Endothelial cell of umbilical vein (primary cell): Measurements from ENCODE around the gene SCAI. TPM values are rescaled to one million over a fixed set of nuclear protein-coding genes. Genes with fewer than 3 reads are reported as not detected.

Experiments
- BruUV-seq: library from RNA; stranded (reverse); fragments of 400-500 nt; replicated peaks from 2 replicates; lab custom pipeline; 2021; lab: Mats Ljungman, UMichigan
- CTCF ChIA-PET: fragments of 300-600, 350-600 bp; sonication (Branson Sonifier 250); formaldehyde crosslinking; loops from one replicate; lab custom pipeline; 2021; ENCODE audit warnings: antibody characterized with exemption, inconsistent platforms; lab: Charles Lee
- POLR2A ChIA-PET: fragments of 300-600, 350-600 bp; sonication (Branson Sonifier 250); formaldehyde crosslinking; loops from one replicate; lab custom pipeline; 2021; ENCODE audit warnings: antibody characterized with exemption, inconsistent platforms; lab: Charles Lee
- DNase-seq: peaks from one replicate; pipeline ENCODE4 v3.0.0-alpha.2; 2011; ENCODE audit warnings: low read depth, low spot score
- FAIRE-seq: peaks from 2 replicates; lab custom pipeline; 2011; peaks lifted over from hg19 to GRCh38; lab: Jason Lieb, UNC
- H2AFZ ChIP-seq: 2 replicates; pipeline ENCODE4 v1.6.0; 2012; ENCODE audit warnings: low read depth, low read length, control low read depth, inconsistent platforms
- H3K27ac ChIP-seq: 2 replicates; pipeline ENCODE4 v1.5.1; 2011; ENCODE audit warnings: low read depth, mild to moderate bottlenecking, control low read depth, low read length, moderate library complexity; ENCODE audit not compliant: insufficient read depth
- H3K27me3 ChIP-seq, 2 experiments: 2 replicates each; pipeline versions ENCODE4 v1.6.0 to v1.6.1; 2011; ENCODE audit warnings: low read length in 2 of 2, mixed read lengths in 1 of 2; ENCODE audit not compliant: control insufficient read depth in 2 of 2, insufficient read depth in 2 of 2
- H3K36me3 ChIP-seq, 2 experiments: 2 replicates in 1 of 2; 3 replicates in 1 of 2; pipeline ENCODE4 v1.5.1; 2011; ENCODE audit warnings: low read length in 2 of 2, mild to moderate bottlenecking in 1 of 2, moderate library complexity in 1 of 2; ENCODE audit not compliant: control insufficient read depth in 2 of 2, insufficient read depth in 2 of 2; ENCODE audit errors: extremely low read depth in 1 of 2
- H3K4me1 ChIP-seq: 3 replicates; pipeline ENCODE4 v1.5.1; 2011; ENCODE audit warnings: mild to moderate bottlenecking, low read length; ENCODE audit not compliant: control insufficient read depth, insufficient read depth; ENCODE audit errors: extremely low read depth
- H3K4me2 ChIP-seq: 2 replicates; pipeline ENCODE4 v1.6.1; 2011; ENCODE audit warnings: low read length, control low read depth, mixed read lengths; ENCODE audit not compliant: insufficient read depth
- H3K4me3 ChIP-seq, 3 experiments: fragments of 200-600 bp in 1 of 3; sonication (generic), shearing (Covaris generic) in 1 of 3; replicated peaks in 1 of 3; 2 replicates each; pipeline ENCODE4 v1.5.1; 2011 to 2016; ENCODE audit warnings: control low read depth in 3 of 3, low read length in 3 of 3, mild to moderate bottlenecking in 2 of 3, inconsistent platforms in 1 of 3, low read depth in 1 of 3, moderate library complexity in 1 of 3; ENCODE audit not compliant: insufficient read depth in 1 of 3
- H3K79me2 ChIP-seq: 2 replicates; pipeline ENCODE4 v1.6.0; 2012; ENCODE audit warnings: low read length, inconsistent platforms; ENCODE audit not compliant: control insufficient read depth, insufficient read depth
- H3K9ac ChIP-seq: replicated peaks from 2 replicates; pipeline ENCODE3; 2011; ENCODE audit warnings: low read length, control low read depth; ENCODE audit not compliant: insufficient read depth; ENCODE audit errors: extremely low read depth
- H3K9me1 ChIP-seq: replicated peaks from 3 replicates; pipeline ENCODE4 v1.6.0; 2011; ENCODE audit warnings: mild to moderate bottlenecking, low read length; ENCODE audit not compliant: control insufficient read depth, insufficient read depth; ENCODE audit errors: extremely low read depth
- H3K9me3 ChIP-seq: replicated peaks from 2 replicates; pipeline ENCODE4 v1.5.1; 2012; ENCODE audit warnings: low read length, inconsistent platforms; ENCODE audit not compliant: control insufficient read depth, insufficient read depth
- H4K20me1 ChIP-seq: replicated peaks from 2 replicates; pipeline ENCODE3; 2011; ENCODE audit warnings: mild to moderate bottlenecking, low read length; ENCODE audit not compliant: control insufficient read depth, insufficient read depth; ENCODE audit errors: extremely low read depth
- CTCF ChIP-seq, 2 donors: IDR thresholded peaks; 1 replicate in 1 of 2; 2 replicates in 1 of 2; pipeline ENCODE4 v1.5.1; 2011; ENCODE audit warnings: low read length in 2 of 2, mild to moderate bottlenecking in 2 of 2, moderate library complexity in 2 of 2, control low read depth in 1 of 2, inconsistent platforms in 1 of 2, low read depth in 1 of 2; ENCODE audit not compliant: insufficient read depth in 1 of 2; ENCODE audit errors: extremely low read depth in 1 of 2
- EZH2 ChIP-seq: IDR thresholded peaks from 2 replicates; pipeline ENCODE4 v1.6.1; 2012; ENCODE audit warnings: borderline replicate concordance, low read depth, mild to moderate bottlenecking, moderate library complexity, low read length, inconsistent platforms; ENCODE audit not compliant: severe bottlenecking
- FOS ChIP-seq: IDR thresholded peaks from 2 replicates; pipeline ENCODE4 v1.6.1; 2011; ENCODE audit warnings: mild to moderate bottlenecking, low read length, moderate library complexity, borderline replicate concordance; ENCODE audit not compliant: insufficient read depth
- GATA2 ChIP-seq: IDR thresholded peaks from 2 replicates; pipeline ENCODE4 v1.7.0; 2011; ENCODE audit warnings: low read depth, mild to moderate bottlenecking, moderate library complexity, mixed read lengths, low read length; ENCODE audit not compliant: insufficient read length, insufficient read depth
- JUN ChIP-seq: IDR thresholded peaks from 2 replicates; pipeline ENCODE4 v1.6.1; 2011; ENCODE audit warnings: borderline replicate concordance, low read depth; ENCODE audit not compliant: insufficient read length, insufficient read depth
- MAX ChIP-seq: IDR thresholded peaks from 2 replicates; pipeline ENCODE4 v1.6.1; 2011; ENCODE audit not compliant: insufficient read depth, insufficient read length
- MYC ChIP-seq: IDR thresholded peaks from one replicate; pipeline ENCODE4 v1.6.1; 2011; ENCODE audit warnings: mild to moderate bottlenecking, low read depth, low read length
- POLR2A ChIP-seq: IDR thresholded peaks from 2 replicates; pipeline ENCODE4 v1.6.1; 2012; ENCODE audit warnings: low read depth, mild to moderate bottlenecking, control low read depth, low read length
- POLR2AphosphoS5 ChIP-seq: IDR thresholded peaks from 2 replicates; pipeline ENCODE4 v1.6.1; 2012; ENCODE audit warnings: low read depth, mild to moderate bottlenecking, control low read depth, low read length, moderate library complexity; ENCODE audit not compliant: insufficient read depth
- dilution Hi-C: fragments of 300-500 bp; cut with MboI; formaldehyde crosslinking; loops from one replicate; pipeline ENCODE4 v1.15.0; 2019; ENCODE audit warnings: low sequenced_read_pairs; ENCODE audit not compliant: extremely low pct_ligation_motif_present
- intact Hi-C: fragments of 100-400 bp; cut with micrococcal nuclease; formaldehyde crosslinking; loops from one replicate; pipeline ENCODE4 v1.10.0; 2022
- polyA plus RNA-seq, 4 experiments: library from polyadenylated mRNA; depleted of rRNA in 3 of 4; stranded (reverse) in 3 of 4; unstranded in 1 of 4; fragments of >200 nt; gene quantifications; 2 replicates each; pipeline versions ENCODE4 v1.2.1 to v1.2.3, GENCODE V29; 2011 to 2012; ENCODE audit warnings: missing spikeins in 1 of 4
- total RNA-seq: library from RNA; stranded (reverse); gene quantifications from 2 replicates; pipeline ENCODE4 v1.2.3, GENCODE V29; 2021

SCAI gene
- total and polyA plus RNA-seq, 2 donors (not counting 3 experiments of a cell fraction or from before 2014, with no cell fraction given): 2.0 to 9.3 TPM

- TSS peak; percentile 56 for BruUV-seq
- H3K4me3 ChIP-seq: peak overlapping the region; percentile 70 to 83 (median 78)
- H3K27me3 ChIP-seq: no peaks in the 10 kb centered on the region
- ChIA-PET POLR2A (no interaction called here), CTCF (no interaction called here)
- peak overlapping the region; percentile 63 for H2AFZ ChIP-seq
- no peaks in the 10 kb centered on the region for H3K9me3 ChIP-seq
- H3K9ac ChIP-seq: peak overlapping the region; percentile 91
- no peak for TF ChIP-seq JUN
- no peak for TF ChIP-seq POLR2AphosphoS5
- TF ChIP-seq POLR2A: no peak
- no peak for TF ChIP-seq GATA2
- TF ChIP-seq MYC: no peak
- no peak for TF ChIP-seq EZH2
- TF ChIP-seq MAX: no peak
- TF ChIP-seq FOS: no peak
- TF ChIP-seq CTCF (IDR thresholded peaks at IDR 0.05; ENCODE audit: extremely low read depth in 1 of 2, insufficient read depth in 1 of 2, low read depth in 1 of 2, low read length in 2 of 2): no peak
- FAIRE-seq (peak; percentile 67), DNase-seq (peak; percentile 24)
- dilution Hi-C loops (no loop called here), intact Hi-C loops (loop anchor here (1.0 kb wide), 2 partner anchors 11 to 46 kb away; partner anchors contain the start of genes RABEPK and SCAI)
- peaks cover 7% of the 10 kb centered on the region for H3K4me1 ChIP-seq
- no peaks in the 10 kb centered on the region for H3K9me1 ChIP-seq
- peak overlapping the region; percentile 88 for H3K4me2 ChIP-seq
- H4K20me1 ChIP-seq: no peaks in the 10 kb centered on the region
- no peaks in the 10 kb centered on the region for H3K36me3 ChIP-seq
- peaks cover 45% of the 10 kb centered on the region for H3K79me2 ChIP-seq
- peak overlapping the region; percentile 66 for H3K27ac ChIP-seq
Measured at GRCh38 chr9:125189011-125189360, 45.7 kb upstream of the SCAI start.
